H9 (cell line): ENCODE results near the gene ASTL. TPM values are rescaled to one million over a fixed set of nuclear protein-coding genes. Genes with fewer than 3 reads are reported as not detected.

Source experiments
- DNase-seq: peaks from one replicate; pipeline ENCODE4 v3.0.0-alpha.2; 2017
- H2AFZ ChIP-seq: one replicate; pipeline ENCODE4 v1.6.1; 2013; ENCODE audit warnings: mild to moderate bottlenecking, low read length, control low read depth, moderate library complexity
- H2AK5ac ChIP-seq: 2 replicates; pipeline ENCODE4 v1.6.1; 2013; ENCODE audit warnings: low read length, control low read depth, mixed read lengths; ENCODE audit not compliant: insufficient read length
- H2BK120ac ChIP-seq: one replicate; pipeline ENCODE4 v1.6.1; 2013; ENCODE audit warnings: low read depth, mild to moderate bottlenecking, low read length, control low read depth, inconsistent platforms; ENCODE audit not compliant: poor library complexity, severe bottlenecking
- H2BK12ac ChIP-seq: 2 replicates; pipeline ENCODE4 v1.6.1; 2013; ENCODE audit warnings: low read length, control low read depth, mixed read lengths, low read depth; ENCODE audit not compliant: insufficient read length
- H2BK15ac ChIP-seq: 2 replicates; pipeline ENCODE4 v1.6.1; 2013; ENCODE audit warnings: low read depth, low read length, control low read depth
- H2BK20ac ChIP-seq: one replicate; pipeline ENCODE4 v1.6.1; 2013; ENCODE audit warnings: low read depth, mild to moderate bottlenecking, low read length, control low read depth, inconsistent platforms; ENCODE audit not compliant: poor library complexity, severe bottlenecking
- H2BK5ac ChIP-seq: 2 replicates; pipeline ENCODE4 v1.6.1; 2013; ENCODE audit warnings: low read length, control low read depth, mixed read lengths; ENCODE audit not compliant: insufficient read length
- H3K14ac ChIP-seq: 2 replicates; pipeline ENCODE4 v1.6.1; 2013; ENCODE audit warnings: low read length, control low read depth; ENCODE audit not compliant: insufficient read depth
- H3K18ac ChIP-seq: 2 replicates; pipeline ENCODE4 v1.6.1; 2013; ENCODE audit warnings: low read depth, mild to moderate bottlenecking, mixed read lengths, low read length, control low read depth; ENCODE audit not compliant: insufficient read length
- H3K23ac ChIP-seq: 2 replicates; pipeline ENCODE4 v1.6.1; 2013; ENCODE audit warnings: low read length, control low read depth, mixed read lengths, low read depth; ENCODE audit not compliant: insufficient read length
- H3K23me2 ChIP-seq: 2 replicates; pipeline ENCODE4 v1.6.1; 2013; ENCODE audit warnings: low read depth, mild to moderate bottlenecking, mixed read lengths, low read length, control low read depth; ENCODE audit not compliant: insufficient read length, poor library complexity, severe bottlenecking
- H3K27ac ChIP-seq: 2 replicates; pipeline ENCODE4 v1.5.1; 2013; ENCODE audit warnings: low read length, control low read depth, mixed read lengths, low read depth; ENCODE audit not compliant: insufficient read length
- H3K27me3 ChIP-seq: 2 replicates; pipeline ENCODE4 v1.6.1; 2013; ENCODE audit warnings: low read length, control low read depth, inconsistent platforms; ENCODE audit not compliant: insufficient read depth
- H3K4ac ChIP-seq: 2 replicates; pipeline ENCODE4 v1.6.1; 2013; ENCODE audit warnings: low read depth, mild to moderate bottlenecking, control low read depth, inconsistent platforms, low read length, moderate library complexity
- H3K4me1 ChIP-seq: 2 replicates; pipeline ENCODE4 v1.6.1; 2013; ENCODE audit warnings: low read length, control low read depth, inconsistent platforms; ENCODE audit not compliant: insufficient read depth
- H3K4me2 ChIP-seq: 2 replicates; pipeline ENCODE4 v1.6.1; 2013; ENCODE audit warnings: low read length, control low read depth, mixed read lengths; ENCODE audit not compliant: insufficient read length, insufficient read depth
- H3K56ac ChIP-seq: 2 replicates; pipeline ENCODE4 v1.6.1; 2013; ENCODE audit warnings: low read depth, mild to moderate bottlenecking, mixed read lengths, low read length, control low read depth; ENCODE audit not compliant: insufficient read length
- H3K79me1 ChIP-seq: 2 replicates; pipeline ENCODE4 v1.6.1; 2013; ENCODE audit warnings: low read depth, mild to moderate bottlenecking, moderate library complexity, low read length, control low read depth, inconsistent platforms; ENCODE audit not compliant: insufficient read depth, poor library complexity, severe bottlenecking
- H3K79me2 ChIP-seq: 2 replicates; pipeline ENCODE4 v1.6.1; 2013; ENCODE audit warnings: low read length, control low read depth, inconsistent platforms; ENCODE audit not compliant: insufficient read depth
- H3K9ac ChIP-seq: 2 replicates; pipeline ENCODE4 v1.6.1; 2013; ENCODE audit warnings: low read length, control low read depth, mixed read lengths; ENCODE audit not compliant: insufficient read length; ENCODE audit errors: extremely low read depth
- H3K9me3 ChIP-seq: one replicate; pipeline ENCODE4 v1.6.1; 2013; ENCODE audit warnings: low read depth, low read length, inconsistent platforms; ENCODE audit not compliant: control insufficient read depth
- H3T11ph ChIP-seq: one replicate; pipeline ENCODE4 v1.6.1; 2013; ENCODE audit warnings: mild to moderate bottlenecking, low read length, control low read depth, inconsistent platforms
- H4K20me1 ChIP-seq: one replicate; pipeline ENCODE4 v1.6.1; 2013; ENCODE audit not compliant: control insufficient read depth, insufficient read length, insufficient read depth
- H4K5ac ChIP-seq: 2 replicates; pipeline ENCODE4 v1.6.1; 2013; ENCODE audit warnings: low read depth, mild to moderate bottlenecking, mixed read lengths, low read length, control low read depth; ENCODE audit not compliant: insufficient read length
- H4K8ac ChIP-seq: replicated peaks from 2 replicates; pipeline ENCODE4 v1.6.1; 2013; ENCODE audit warnings: low read length, control low read depth, mixed read lengths, low read depth; ENCODE audit not compliant: insufficient read length
- H4K91ac ChIP-seq: 2 replicates; pipeline ENCODE4 v1.6.1; 2013; ENCODE audit warnings: low read depth, mild to moderate bottlenecking, moderate library complexity, mixed read lengths, low read length, control low read depth; ENCODE audit not compliant: insufficient read length
- H3K27ac Mint-ChIP-seq, 3 experiments: 2 replicates in 2 of 3; 3 replicates in 1 of 3; pipeline ENCODE4 v1.8.0; 2020 to 2021; ENCODE audit warnings: mixed read lengths in 3 of 3, mild to moderate bottlenecking in 1 of 3, moderate library complexity in 1 of 3
- H3K27me3 Mint-ChIP-seq: 2 replicates; pipeline ENCODE4 v1.8.0; 2021; ENCODE audit warnings: low read depth, mild to moderate bottlenecking, moderate library complexity, mixed read lengths
- H3K36me3 Mint-ChIP-seq, 3 experiments: 2 replicates in 2 of 3; 3 replicates in 1 of 3; pipeline ENCODE4 v1.8.0; 2020 to 2021; ENCODE audit warnings: low read depth in 3 of 3, mixed read lengths in 3 of 3; ENCODE audit not compliant: insufficient read depth in 1 of 3
- H3K4me1 Mint-ChIP-seq, 2 experiments: 2 replicates each; pipeline ENCODE4 v1.8.0; 2020; ENCODE audit warnings: mixed read lengths in 2 of 2
- H3K4me3 Mint-ChIP-seq, 2 experiments: 2 replicates in 1 of 2; 3 replicates in 1 of 2; pipeline ENCODE4 v1.8.0; 2020 to 2021; ENCODE audit warnings: mild to moderate bottlenecking in 2 of 2, mixed read lengths in 2 of 2, moderate library complexity in 1 of 2
- H3K9me3 Mint-ChIP-seq, 2 experiments: 2 replicates in 1 of 2; 3 replicates in 1 of 2; pipeline ENCODE4 v1.8.0; 2020; ENCODE audit warnings: mild to moderate bottlenecking in 2 of 2, mixed read lengths in 2 of 2, moderate library complexity in 1 of 2
- WGBS: extraction: QIAGEN DNeasy Blood & Tissue Kit; methylation state at CpG from one replicate; pipeline ENCODE4 v1.1.7; 2013; ENCODE audit warnings: missing lambda C conversion rate, low lambda C conversion rate, mixed read lengths; ENCODE audit not compliant: insufficient read length; ENCODE audit errors: extremely low coverage; 5-methylcytosine and 5-hydroxymethylcytosine counted together
- total RNA-seq: library from RNA; stranded (reverse); gene quantifications from 2 replicates; pipeline ENCODE4 v1.2.1, GENCODE V29; 2021
- TF ChIP-seq, protein P1 (sequence below): fragments of 200-600 bp; sonication (generic); conservative IDR thresholded peaks from 3 replicates; pipeline ENCODE4 v1.8.0; 2021; ENCODE audit warnings: antibody characterized with exemption, mild to moderate bottlenecking

Gene ASTL
- total RNA-seq, 1 experiment from 2014 or later, result 0.81 TPM

DNA sequence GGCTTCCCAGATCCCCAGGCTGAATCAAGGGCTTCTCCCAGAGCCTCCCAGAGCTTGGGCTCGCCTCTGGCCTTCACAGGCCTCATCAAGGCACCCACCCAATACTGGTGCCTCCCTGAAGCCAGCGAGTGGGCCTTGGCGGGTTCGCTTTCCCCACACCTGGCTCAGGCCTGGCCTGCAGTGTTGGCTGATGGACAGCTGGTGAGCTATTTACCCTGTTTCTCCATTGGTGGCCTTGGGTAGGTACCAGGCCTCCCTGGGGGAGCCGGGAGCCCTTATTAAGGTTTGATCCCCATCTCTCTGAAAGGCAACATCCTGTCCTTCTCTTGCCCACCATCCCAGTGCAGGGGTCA, 25.1 kb upstream of the ASTL start:
- Mint-ChIP-seq H3K4me3 (no peak overlapping the region), H3K27ac (peak overlapping the region in 1 of 3 experiments; percentile 52; a peak in 1 of 7 replicates), H3K36me3 (no peaks in the 10 kb centered on the region), H3K4me1 (peaks cover 23% of the 10 kb centered on the region in 2 experiments; a peak in 3 of 4 replicates), H3K27me3 (peaks cover 10% of the 10 kb centered on the region), H3K9me3 (no peaks in the 10 kb centered on the region)
- DNase-seq, result no peak
- Histone ChIP-seq H3K27me3 (no peaks in the 10 kb centered on the region), H3K9me3 (no peaks in the 10 kb centered on the region), H4K5ac (no peak overlapping the region), H2BK5ac (no peak overlapping the region), H2BK20ac (no peak overlapping the region), H3K14ac (no peak overlapping the region), H3K27ac (no peak overlapping the region), H2BK120ac (no peak overlapping the region), H4K20me1 (no peaks in the 10 kb centered on the region), H2BK12ac (no peak overlapping the region), H2AK5ac (no peak overlapping the region), H3K79me1 (no peaks in the 10 kb centered on the region), H4K8ac (no peak overlapping the region), H3K23ac (no peak overlapping the region), H3K79me2 (no peaks in the 10 kb centered on the region), H3K4me2 (no peak overlapping the region), H3K18ac (no peak overlapping the region), H4K91ac (no peak overlapping the region), H3K9ac (no peak overlapping the region), H3K4me1 (peaks cover 2% of the 10 kb centered on the region; the same call in 1 of the 2 replicates), H3T11ph (no peak overlapping the region), H3K56ac (no peak overlapping the region), H2AFZ (no peak overlapping the region), H3K23me2 (no peaks in the 10 kb centered on the region), H3K4ac (no peak overlapping the region), H2BK15ac (no peak overlapping the region)
- TF ChIP-seq, protein P1, sequence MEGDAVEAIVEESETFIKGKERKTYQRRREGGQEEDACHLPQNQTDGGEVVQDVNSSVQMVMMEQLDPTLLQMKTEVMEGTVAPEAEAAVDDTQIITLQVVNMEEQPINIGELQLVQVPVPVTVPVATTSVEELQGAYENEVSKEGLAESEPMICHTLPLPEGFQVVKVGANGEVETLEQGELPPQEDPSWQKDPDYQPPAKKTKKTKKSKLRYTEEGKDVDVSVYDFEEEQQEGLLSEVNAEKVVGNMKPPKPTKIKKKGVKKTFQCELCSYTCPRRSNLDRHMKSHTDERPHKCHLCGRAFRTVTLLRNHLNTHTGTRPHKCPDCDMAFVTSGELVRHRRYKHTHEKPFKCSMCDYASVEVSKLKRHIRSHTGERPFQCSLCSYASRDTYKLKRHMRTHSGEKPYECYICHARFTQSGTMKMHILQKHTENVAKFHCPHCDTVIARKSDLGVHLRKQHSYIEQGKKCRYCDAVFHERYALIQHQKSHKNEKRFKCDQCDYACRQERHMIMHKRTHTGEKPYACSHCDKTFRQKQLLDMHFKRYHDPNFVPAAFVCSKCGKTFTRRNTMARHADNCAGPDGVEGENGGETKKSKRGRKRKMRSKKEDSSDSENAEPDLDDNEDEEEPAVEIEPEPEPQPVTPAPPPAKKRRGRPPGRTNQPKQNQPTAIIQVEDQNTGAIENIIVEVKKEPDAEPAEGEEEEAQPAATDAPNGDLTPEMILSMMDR, result no peak
- WGBS, result no CpG with 5 or more reads among the region's 5 CpGs
